Cardiac fibroblast (primary cell): ENCODE results near the gene ADAM12.

Source experiments
- DNase-seq, 2 donors: peaks; one replicate each; pipeline versions ENCODE4 v3.0.0 to v3.0.0-alpha.2; 2010; ENCODE audit warnings: low read depth in 2 of 2
- H3K4me3 ChIP-seq, 2 donors: replicated peaks in 1 of 2; 1 replicate in 1 of 2; 2 replicates in 1 of 2; pipeline ENCODE4 v1.5.1; 2011; ENCODE audit warnings: low read depth in 2 of 2, low read length in 2 of 2, mild to moderate bottlenecking in 2 of 2, moderate library complexity in 1 of 2
- CTCF ChIP-seq: IDR thresholded peaks from one replicate; pipeline ENCODE4 v1.5.1; 2011; ENCODE audit warnings: low read depth, mild to moderate bottlenecking, low read length, inconsistent platforms

Gene ADAM12

GRCh38 chr10:126431816-126432215 is 43.5 kb upstream of the ADAM12 start:
- no peak overlapping the region for H3K4me3 ChIP-seq
- DNase-seq, result no peak
- no peak for TF ChIP-seq CTCF

DNA sequence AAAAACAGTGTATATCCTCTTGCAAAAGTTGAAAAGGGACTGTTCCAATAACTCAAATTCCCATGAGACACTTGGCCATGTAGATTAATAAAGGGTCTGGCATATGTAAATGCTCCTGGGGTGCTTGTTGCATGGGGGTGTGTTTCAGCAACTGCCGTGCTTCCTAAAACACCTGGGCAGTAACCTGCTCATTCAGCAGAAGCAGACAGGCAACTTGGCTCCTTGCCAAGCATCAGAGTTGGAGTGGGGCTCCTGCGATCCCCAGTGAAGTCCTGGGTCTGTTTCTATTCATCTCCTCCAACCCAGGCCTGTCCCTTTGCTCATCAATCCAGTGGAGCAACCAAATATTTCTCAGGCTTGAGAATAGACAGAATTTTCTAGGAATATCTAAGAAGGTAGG is 42.2 kb upstream of the ADAM12 start:
- no peak overlapping the region for H3K4me3 ChIP-seq
- no peak for TF ChIP-seq CTCF
- no peak for DNase-seq

DNA sequence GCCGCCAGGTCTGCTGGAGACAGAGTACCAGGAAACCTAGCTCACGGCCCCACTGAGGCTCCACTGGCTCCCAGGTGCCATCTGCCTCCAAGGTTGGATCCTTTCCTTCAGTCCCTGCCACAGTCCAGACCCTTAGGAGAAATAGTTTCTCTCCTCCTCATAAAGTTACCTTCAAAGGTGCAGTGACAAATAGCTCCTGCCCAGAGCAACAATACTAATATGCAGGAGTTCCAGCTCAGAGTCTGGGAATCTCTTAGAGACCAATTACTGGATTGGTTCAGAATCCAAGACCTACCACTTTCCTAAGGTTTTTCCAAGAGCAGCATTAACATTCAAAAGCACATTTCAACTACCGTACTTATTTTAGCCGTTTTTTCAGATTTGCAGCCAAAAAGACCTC is 41.0 kb upstream of the ADAM12 start:
- no peak for TF ChIP-seq CTCF
- H3K4me3 ChIP-seq, result no peak overlapping the region
- DNase-seq, result no peak

- no peak overlapping the region for H3K4me3 ChIP-seq
- no peak for TF ChIP-seq CTCF
- peak in 1 of 2 donors; percentile 13 for DNase-seq
Observed at GRCh38 chr10:126425489-126426065, 37.3 kb upstream of the ADAM12 start.

DNA sequence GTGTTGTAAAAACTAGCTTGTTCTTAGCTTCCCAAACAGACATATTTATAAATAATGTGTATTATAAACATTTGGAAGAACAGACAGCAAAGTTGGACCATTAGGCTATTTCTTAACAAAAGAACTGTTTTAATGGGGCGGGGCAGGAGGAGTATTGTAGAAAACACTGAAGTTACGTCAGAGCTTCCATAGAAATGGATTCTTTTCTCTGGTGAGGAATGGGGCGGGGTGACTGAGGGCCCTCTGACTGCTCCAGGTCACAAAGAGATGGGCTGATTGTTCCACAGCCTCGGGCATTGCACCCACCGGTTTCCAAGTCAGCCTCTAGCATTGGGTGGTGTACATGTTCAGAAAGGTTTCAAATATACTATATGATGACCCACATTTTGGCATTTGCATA is 36.8 kb upstream of the ADAM12 start:
- TF ChIP-seq CTCF, result no peak
- H3K4me3 ChIP-seq, result no peak overlapping the region
- DNase-seq, result peak in 1 of 2 donors; percentile 36

- DNase-seq, result no peak
- H3K4me3 ChIP-seq, result no peak overlapping the region
- no peak for TF ChIP-seq CTCF
Observed at GRCh38 chr10:126423732-126424491, 35.6 kb upstream of the ADAM12 start.
